Measurements from ENCODE around the gene COL6A1. TPM values are rescaled to one million over a fixed set of nuclear protein-coding genes. Genes with fewer than 3 reads are reported as not detected.

The COL6A1 gene
- total RNA-seq, 1 experiment from 2014 or later, result 193 TPM

DNA sequence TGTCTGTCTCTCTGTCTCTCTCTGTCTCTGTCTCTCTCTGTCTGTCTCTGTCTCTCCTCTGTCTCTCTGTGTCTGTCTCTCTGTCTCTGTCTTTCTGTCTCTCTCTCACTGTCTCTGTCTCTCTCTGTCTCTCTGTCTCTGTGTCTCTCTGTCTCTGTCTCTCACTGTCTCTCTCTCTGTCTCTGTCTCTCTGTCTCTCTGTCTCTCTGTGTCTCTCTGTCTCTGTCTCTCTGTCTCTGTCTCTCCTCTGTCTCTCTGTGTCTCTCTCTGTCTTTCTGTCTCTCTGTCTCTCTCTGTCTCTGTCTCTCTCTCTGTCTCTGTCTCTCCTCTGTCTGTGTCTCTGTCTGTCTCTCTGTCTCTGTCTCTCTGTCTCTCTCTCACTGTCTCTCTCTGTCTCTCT, 873 bp upstream of the COL6A1 start:
- Histone ChIP-seq H2BK5ac (ENCODE audit: insufficient read length, low read length) (no peak overlapping the region), H3T11ph (ENCODE audit: low read length) (no peak overlapping the region), H3K4ac (ENCODE audit: low read depth, low read length) (no peak overlapping the region), H3K27me3 (ENCODE audit: insufficient read depth, low read length) (no peaks in the 10 kb centered on the region; the same call in 1 of the 2 replicates), H2BK20ac (ENCODE audit: low read depth, low read length, poor library complexity, severe bottlenecking) (no peak overlapping the region), H3K27ac (ENCODE audit: insufficient read length, low read depth, low read length) (no peak overlapping the region), H3K4me1 (ENCODE audit: insufficient read depth, low read length) (no peaks in the 10 kb centered on the region; the same call in 1 of the 2 replicates), H4K8ac (replicated peaks; ENCODE audit: insufficient read length, low read depth, low read length) (no peak overlapping the region), H2AK5ac (ENCODE audit: insufficient read length, low read length) (no peak overlapping the region), H3K9ac (ENCODE audit: extremely low read depth, insufficient read length, low read length) (no peak overlapping the region), H3K23ac (ENCODE audit: insufficient read length, low read depth, low read length) (no peak overlapping the region), H2BK12ac (ENCODE audit: insufficient read length, low read depth, low read length) (no peak overlapping the region), H2BK120ac (ENCODE audit: low read depth, low read length, poor library complexity, severe bottlenecking) (no peak overlapping the region), H3K9me3 (ENCODE audit: control insufficient read depth, low read depth, low read length) (no peaks in the 10 kb centered on the region), H4K20me1 (ENCODE audit: control insufficient read depth, insufficient read depth, insufficient read length) (no peaks in the 10 kb centered on the region), H3K79me2 (ENCODE audit: insufficient read depth, low read length) (no peaks in the 10 kb centered on the region), H4K5ac (ENCODE audit: insufficient read length, low read depth, low read length) (no peak overlapping the region), H3K14ac (ENCODE audit: insufficient read depth, low read length) (no peak overlapping the region), H4K91ac (ENCODE audit: insufficient read length, low read depth, low read length) (no peak overlapping the region), H3K79me1 (ENCODE audit: insufficient read depth, low read depth, low read length, poor library complexity, severe bottlenecking) (no peaks in the 10 kb centered on the region), H3K23me2 (ENCODE audit: insufficient read length, low read depth, low read length, poor library complexity, severe bottlenecking) (peaks cover 20% of the 10 kb centered on the region), H2BK15ac (ENCODE audit: low read depth, low read length) (no peak overlapping the region), H3K18ac (ENCODE audit: insufficient read length, low read depth, low read length) (no peak overlapping the region), H2AFZ (ENCODE audit: low read length) (no peak overlapping the region), H3K56ac (ENCODE audit: insufficient read length, low read depth, low read length) (no peak overlapping the region), H3K4me2 (ENCODE audit: insufficient read depth, insufficient read length, low read length) (peak overlapping the region; percentile 39)
- Mint-ChIP-seq H3K4me1 (peaks cover 16 to 17% of the 10 kb centered on the region in 2 experiments), H3K4me3 (no peak overlapping the region), H3K36me3 (ENCODE audit: insufficient read depth in 1 of 3, low read depth in 3 of 3) (peaks cover 11 to 16% (median 12%) of the 10 kb centered on the region in 3 experiments), H3K9me3 (no peaks in the 10 kb centered on the region; a peak in 1 of 5 replicates), H3K27ac (no peak overlapping the region), H3K27me3 (ENCODE audit: low read depth) (peaks cover 5% of the 10 kb centered on the region)
- DNase-seq, result no peak
- TF ChIP-seq, protein P1, sequence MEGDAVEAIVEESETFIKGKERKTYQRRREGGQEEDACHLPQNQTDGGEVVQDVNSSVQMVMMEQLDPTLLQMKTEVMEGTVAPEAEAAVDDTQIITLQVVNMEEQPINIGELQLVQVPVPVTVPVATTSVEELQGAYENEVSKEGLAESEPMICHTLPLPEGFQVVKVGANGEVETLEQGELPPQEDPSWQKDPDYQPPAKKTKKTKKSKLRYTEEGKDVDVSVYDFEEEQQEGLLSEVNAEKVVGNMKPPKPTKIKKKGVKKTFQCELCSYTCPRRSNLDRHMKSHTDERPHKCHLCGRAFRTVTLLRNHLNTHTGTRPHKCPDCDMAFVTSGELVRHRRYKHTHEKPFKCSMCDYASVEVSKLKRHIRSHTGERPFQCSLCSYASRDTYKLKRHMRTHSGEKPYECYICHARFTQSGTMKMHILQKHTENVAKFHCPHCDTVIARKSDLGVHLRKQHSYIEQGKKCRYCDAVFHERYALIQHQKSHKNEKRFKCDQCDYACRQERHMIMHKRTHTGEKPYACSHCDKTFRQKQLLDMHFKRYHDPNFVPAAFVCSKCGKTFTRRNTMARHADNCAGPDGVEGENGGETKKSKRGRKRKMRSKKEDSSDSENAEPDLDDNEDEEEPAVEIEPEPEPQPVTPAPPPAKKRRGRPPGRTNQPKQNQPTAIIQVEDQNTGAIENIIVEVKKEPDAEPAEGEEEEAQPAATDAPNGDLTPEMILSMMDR (conservative IDR thresholded peaks at IDR 0.05), result no peak
